Stomach smooth muscle (tissue), 2 donors: ENCODE measurements around the gene CNPPD1.
A peak's percentile ranks its signal among the peaks of the same experiment; 100 is the strongest.
"Not testable (repeated sequence)": the region's sequence is repeated elsewhere in the genome, so short reads cannot be mapped to it uniquely, and the experiment has no call there.

Source experiments
- H3K27ac ChIP-seq: one replicate; pipeline ENCODE4 v1.7.0; 2013; ENCODE audit warnings: mild to moderate bottlenecking, low read length, inconsistent platforms
- H3K27me3 ChIP-seq, 2 donors: one replicate each; pipeline ENCODE4 v1.7.0; 2013; ENCODE audit warnings: low read length in 2 of 2; ENCODE audit not compliant: insufficient read depth in 2 of 2, control insufficient read depth in 1 of 2
- H3K36me3 ChIP-seq, 2 donors: one replicate each; pipeline ENCODE4 v1.7.0; 2013; ENCODE audit warnings: low read length in 2 of 2; ENCODE audit not compliant: control insufficient read depth in 2 of 2, insufficient read depth in 2 of 2
- H3K4me1 ChIP-seq: one replicate; pipeline ENCODE4 v1.7.0; 2013; ENCODE audit warnings: low read length; ENCODE audit not compliant: control insufficient read depth, insufficient read depth
- H3K4me3 ChIP-seq, 2 donors: one replicate each; pipeline ENCODE4 v1.7.0; 2013; ENCODE audit warnings: low read length in 2 of 2
- H3K9ac ChIP-seq, 2 donors: one replicate each; pipeline ENCODE4 v1.7.0; 2013; ENCODE audit warnings: low read length in 2 of 2, mild to moderate bottlenecking in 1 of 2
- H3K9me3 ChIP-seq, 2 donors: one replicate each; pipeline ENCODE4 v1.7.0; 2013; ENCODE audit warnings: low read length in 2 of 2; ENCODE audit not compliant: control insufficient read depth in 2 of 2
- donor health status: healthy.
- donor health status: Pancreatic carcinoma.

The CNPPD1 gene

DNA sequence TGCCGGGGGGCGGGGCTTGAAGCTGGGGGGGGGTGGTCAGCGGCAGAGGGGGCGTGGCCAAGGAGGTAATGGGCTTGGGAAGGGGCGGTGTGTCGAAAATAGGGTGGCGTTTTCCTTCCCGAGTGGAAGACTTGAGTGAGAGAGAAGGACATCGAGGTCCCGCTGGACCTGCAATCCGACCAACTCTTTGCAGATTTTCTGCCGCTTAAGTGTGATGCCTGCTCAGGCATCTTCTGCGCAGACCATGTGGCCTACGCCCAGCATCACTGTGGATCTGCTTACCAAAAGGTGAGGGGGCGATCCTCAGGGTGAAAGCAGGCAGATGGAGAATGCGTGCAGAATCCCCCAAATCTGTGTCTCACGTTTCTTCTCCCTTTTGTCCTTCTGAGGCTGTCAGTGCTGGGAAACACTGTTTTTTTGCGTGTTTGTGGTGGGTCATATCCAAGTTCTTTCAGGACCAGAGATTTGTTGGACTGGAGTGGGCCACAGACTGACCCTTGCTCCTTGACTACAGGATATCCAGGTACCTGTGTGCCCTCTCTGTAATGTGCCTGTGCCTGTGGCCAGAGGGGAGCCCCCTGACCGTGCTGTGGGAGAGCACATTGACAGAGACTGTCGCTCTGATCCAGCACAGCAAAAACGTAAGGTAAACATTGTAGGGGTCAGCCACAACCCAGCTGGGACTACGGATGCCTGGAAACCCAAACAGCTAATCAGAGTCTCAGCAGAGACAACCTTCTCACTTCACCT is 30.6 kb upstream of the CNPPD1 start:
- Histone ChIP-seq H3K9me3 (no peaks in the 10 kb centered on the region), H3K4me3 (peak overlapping the region; percentile 54 to 93), H3K36me3 (peaks cover 22 to 28% of the 10 kb centered on the region in 2 donors), H3K27ac (peak overlapping the region; percentile 92), H3K4me1 (peaks cover 22% of the 10 kb centered on the region), H3K9ac (peak overlapping the region; percentile 55 to 69), H3K27me3 (no peaks in the 10 kb centered on the region)

DNA sequence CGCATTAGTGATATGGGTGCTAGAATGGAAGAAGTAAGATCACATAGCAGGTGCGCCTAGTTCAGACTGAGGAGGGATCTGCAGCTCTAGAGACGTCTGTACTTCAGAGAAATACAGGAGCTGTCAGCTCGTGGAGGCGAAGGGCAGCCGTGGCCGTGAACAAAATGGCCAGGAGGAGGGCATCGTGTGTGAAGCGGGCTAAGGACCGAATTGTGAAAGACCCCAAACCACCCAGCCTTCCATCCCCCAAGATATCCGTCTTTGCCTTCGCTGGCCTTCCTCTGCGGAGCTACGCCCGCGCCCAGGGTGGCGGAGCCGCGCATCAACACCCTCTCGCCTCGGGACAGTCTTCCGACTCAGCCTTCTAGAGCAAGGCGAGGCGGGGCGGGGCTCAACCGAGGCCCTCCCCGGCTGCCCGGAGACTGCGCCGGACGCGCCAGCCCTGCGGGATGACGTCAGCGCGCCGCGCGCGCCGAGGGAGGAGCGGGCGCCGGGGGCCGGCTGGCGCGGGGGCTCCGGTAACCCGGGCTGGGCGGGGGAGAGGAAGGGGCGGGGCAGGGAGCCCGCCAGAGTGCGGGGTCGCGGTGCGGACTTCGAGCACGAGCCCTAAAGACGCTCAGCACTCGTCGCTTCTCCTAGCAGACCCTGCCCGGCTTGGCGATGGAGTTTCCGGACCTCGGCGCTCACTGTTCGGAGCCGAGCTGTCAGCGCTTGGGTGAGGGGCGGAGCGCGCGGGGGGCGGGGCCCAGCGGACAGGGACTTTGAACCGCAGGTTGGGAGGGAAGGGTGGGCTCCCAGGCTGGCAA is 29.8 kb upstream of the CNPPD1 start, which contains the start of gene ZFAND2B:
Gene ZFAND2B, plus strand, starts transcription at position 455 of the 806 bp plus-strand sequence. Its CDS starts 206 bp downstream, at position 661.
- H3K4me1 ChIP-seq: peaks cover 22% of the 10 kb centered on the region

DNA sequence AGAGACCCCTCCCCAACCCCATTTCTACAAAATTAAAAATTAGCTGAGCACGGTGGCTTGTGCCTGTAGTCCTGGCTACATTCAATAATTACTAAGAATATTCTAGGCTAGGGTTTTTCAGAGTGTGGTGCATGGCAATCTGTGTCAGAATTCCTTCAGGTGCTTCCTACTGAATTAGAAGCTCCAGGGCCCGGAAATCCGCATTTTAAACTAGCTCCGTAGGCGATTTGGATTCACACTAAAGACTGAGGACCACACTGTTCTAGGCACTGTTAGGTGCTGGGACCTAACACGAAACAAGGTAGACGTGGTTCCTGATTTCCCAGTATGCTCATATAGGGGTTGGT is 29.2 kb upstream of the CNPPD1 start:
- Histone ChIP-seq H3K9ac (peak overlapping the region; percentile 93 to 96), H3K9me3 (no peaks in the 10 kb centered on the region), H3K4me3 (peak overlapping the region; percentile 90 to 93)

More for the DNA sequence above, 29.8 kb upstream of the CNPPD1 start, which contains the start of gene ZFAND2B:
- H3K9me3 ChIP-seq: no peaks in the 10 kb centered on the region
- H3K9ac ChIP-seq: peak within 1 kb of the TSS; percentile 93 to 96
- peak within 1 kb of the TSS; percentile 92 for H3K27ac ChIP-seq
- H3K36me3 ChIP-seq: peaks cover 19 to 26% of the 10 kb centered on the region in 2 donors
- peak within 1 kb of the TSS; percentile 90 to 93 for H3K4me3 ChIP-seq
- no peaks in the 10 kb centered on the region for H3K27me3 ChIP-seq

DNA sequence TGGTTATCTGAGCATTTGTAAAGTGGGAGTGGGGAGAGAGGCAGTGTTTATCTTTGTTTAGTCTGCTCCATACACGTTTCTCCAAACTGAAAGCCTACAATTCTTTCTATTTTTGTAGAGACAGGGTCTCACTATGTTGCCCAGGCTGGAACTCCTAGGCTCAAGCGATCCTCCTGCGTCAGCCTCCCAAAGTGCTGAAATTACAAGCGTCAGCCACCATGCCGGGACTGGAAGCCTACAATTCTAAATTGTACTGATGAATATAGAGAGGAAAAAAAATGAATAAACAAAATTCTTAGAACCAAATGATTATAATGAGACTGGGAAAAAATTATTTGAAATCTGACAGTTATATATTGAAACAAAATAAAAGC is 28.4 kb upstream of the CNPPD1 start:
- Histone ChIP-seq H3K27me3 (no peaks in the 10 kb centered on the region), H3K9ac (no peak overlapping the region), H3K4me1 (peaks cover 22% of the 10 kb centered on the region), H3K27ac (no peak overlapping the region), H3K9me3 (no peaks in the 10 kb centered on the region), H3K4me3 (no peak overlapping the region), H3K36me3 (peaks cover 16 to 17% of the 10 kb centered on the region in 2 donors)

More for the DNA sequence above, 29.2 kb upstream of the CNPPD1 start:
- H3K27me3 ChIP-seq: no peaks in the 10 kb centered on the region
- peak overlapping the region; percentile 92 for H3K27ac ChIP-seq
- H3K4me1 ChIP-seq: peaks cover 22% of the 10 kb centered on the region
- peaks cover 19 to 24% of the 10 kb centered on the region in 2 donors for H3K36me3 ChIP-seq

DNA sequence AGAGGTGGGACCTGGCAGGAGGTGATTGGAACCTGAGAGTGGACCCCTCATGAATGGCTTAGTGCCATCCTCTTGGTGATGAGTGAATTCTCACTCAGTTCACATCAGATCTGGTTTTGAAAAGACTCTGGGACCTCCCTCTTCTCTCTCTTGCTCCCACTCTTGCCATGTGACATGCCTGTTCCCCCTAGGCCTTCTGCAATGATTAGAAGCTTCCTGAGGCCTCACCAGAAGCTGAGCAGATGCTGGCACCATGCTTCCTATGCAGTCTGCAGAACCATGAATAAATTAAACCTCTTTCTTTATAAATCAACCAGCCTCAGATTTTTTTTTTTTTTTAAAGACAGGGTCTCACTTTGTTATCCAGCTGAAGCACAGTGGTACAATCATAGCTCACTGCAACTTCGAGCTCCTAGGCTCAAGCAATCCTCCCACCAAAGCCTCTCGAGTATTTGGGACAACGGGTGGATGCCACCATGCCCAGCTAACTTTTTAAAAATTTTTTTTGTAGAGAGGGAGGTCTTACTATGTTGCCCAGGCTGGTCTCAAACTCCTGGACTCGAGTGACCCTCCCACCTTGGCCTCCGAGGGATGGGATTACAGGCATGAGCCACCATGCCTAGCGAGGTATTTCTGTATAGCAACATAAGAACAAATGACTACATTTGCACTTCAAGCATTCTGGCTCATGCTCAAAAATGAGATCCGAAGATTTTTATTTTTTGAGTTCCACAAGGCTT is 27.9 kb upstream of the CNPPD1 start:
- Histone ChIP-seq H3K4me3 (no peak overlapping the region), H3K36me3 (peaks cover 11 to 12% of the 10 kb centered on the region in 2 donors), H3K9me3 (no peaks in the 10 kb centered on the region), H3K9ac (no peak overlapping the region), H3K4me1 (peaks cover 22% of the 10 kb centered on the region), H3K27ac (no peak overlapping the region), H3K27me3 (peaks cover 0 to under 1% of the 10 kb centered on the region in 2 donors)

DNA sequence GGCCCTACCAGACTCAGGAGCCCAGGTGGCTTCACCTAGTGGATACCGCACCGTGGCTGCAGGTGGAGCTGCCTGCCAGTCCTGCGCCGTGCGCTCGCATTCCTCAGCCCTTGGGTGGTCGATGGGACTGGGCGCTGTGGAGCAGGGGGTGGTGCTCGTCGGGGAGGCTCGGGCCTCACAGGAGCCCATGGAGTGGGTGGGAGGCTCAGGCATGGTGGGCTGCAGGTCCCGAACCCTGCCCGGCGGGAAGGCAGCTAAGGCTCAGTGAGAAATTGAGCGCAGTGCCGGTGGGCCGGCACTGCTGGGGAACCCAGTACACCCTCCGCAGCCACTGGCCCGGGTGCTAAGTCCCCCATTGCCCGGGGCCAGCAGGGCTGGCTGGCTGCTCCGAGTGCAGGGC is 24.6 kb upstream of the CNPPD1 start:
- not testable (repeated sequence) for H3K27ac ChIP-seq, H3K36me3 ChIP-seq, H3K9me3 ChIP-seq, H3K4me3 ChIP-seq, H3K9ac ChIP-seq, H3K27me3 ChIP-seq, H3K4me1 ChIP-seq

DNA sequence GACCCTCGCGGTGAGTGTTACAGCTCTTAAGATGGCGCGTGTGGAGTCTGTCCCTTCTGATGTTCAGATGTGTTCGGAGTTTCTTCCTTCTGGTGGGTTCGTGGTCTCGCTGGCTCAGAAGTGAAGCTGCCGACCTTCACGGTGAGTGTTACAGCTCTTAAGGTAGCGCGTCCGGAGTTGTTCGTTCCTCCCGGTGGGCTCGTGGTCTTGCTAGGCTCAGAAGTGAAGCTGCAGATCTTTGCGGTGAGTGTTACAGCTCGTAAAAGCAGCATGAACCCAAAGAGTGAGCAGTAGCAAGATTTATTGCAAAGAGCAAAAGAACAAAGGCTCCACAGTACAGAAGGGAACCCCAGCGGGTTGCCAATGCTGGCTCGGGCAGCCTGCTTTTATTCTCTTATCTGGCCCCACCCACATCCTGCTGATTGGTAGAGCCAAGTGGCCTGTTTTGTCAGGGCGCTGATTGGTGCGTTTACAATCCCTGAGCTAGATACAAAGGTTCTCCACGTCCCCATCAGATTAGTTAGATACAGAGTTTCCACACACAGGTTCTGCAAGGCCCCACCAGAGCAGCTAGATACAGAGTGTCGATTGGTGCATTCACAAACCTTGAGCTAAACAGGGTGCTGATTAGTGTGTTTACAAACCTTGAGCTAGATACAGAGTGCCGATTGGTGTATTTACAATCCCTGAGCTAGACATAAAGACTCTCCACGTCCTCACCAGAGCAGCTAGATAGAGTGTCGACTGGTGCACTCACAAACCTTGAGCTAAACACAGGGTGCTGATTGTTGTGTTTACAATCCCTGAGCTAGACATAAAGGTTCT is 24.0 kb upstream of the CNPPD1 start:
- not testable (repeated sequence) for H3K4me1 ChIP-seq, H3K4me3 ChIP-seq, H3K9ac ChIP-seq, H3K27me3 ChIP-seq, H3K27ac ChIP-seq, H3K36me3 ChIP-seq, H3K9me3 ChIP-seq

DNA sequence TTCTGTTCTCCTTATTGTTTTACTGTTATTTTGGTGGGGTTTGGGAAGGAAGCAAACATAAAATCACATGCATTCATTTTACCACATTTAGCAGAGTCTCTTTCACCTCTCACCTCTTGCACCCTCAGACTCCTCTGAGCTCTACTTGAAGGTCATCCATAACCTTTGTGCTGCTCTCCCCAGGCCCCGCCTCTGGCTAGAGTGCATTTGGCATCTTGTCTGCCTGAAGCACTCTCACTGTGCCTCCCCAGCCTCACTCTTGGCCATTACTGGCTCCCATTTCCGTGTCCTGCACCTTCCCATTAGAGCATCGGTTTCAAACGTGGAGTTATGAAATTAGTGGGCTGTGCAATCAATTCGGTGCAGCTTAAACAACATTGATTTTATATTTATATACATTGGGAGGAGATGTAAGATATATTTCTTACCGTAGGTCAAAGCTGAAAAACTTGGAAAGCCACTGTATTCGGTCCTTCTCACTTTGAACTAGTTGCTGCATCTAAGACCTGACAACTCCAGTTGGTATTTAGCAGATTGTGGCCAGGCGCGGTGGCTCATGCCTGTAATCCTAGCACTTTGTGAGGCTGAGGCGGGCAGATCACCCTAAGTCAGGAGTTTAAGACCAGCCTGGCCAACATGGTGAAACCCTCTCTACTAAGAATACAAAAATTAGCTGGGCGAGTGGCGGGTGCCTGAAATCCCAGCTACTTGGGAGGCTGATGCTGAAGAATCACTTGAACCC is 22.9 kb upstream of the CNPPD1 start:
- H3K4me1 ChIP-seq: no peaks in the 10 kb centered on the region
- H3K27ac ChIP-seq: no peak overlapping the region
- H3K9me3 ChIP-seq: no peaks in the 10 kb centered on the region
- H3K9ac ChIP-seq: no peak overlapping the region
- no peaks in the 10 kb centered on the region for H3K36me3 ChIP-seq
- peaks cover 0 to 6% of the 10 kb centered on the region in 2 donors for H3K27me3 ChIP-seq
- H3K4me3 ChIP-seq: no peak overlapping the region

DNA sequence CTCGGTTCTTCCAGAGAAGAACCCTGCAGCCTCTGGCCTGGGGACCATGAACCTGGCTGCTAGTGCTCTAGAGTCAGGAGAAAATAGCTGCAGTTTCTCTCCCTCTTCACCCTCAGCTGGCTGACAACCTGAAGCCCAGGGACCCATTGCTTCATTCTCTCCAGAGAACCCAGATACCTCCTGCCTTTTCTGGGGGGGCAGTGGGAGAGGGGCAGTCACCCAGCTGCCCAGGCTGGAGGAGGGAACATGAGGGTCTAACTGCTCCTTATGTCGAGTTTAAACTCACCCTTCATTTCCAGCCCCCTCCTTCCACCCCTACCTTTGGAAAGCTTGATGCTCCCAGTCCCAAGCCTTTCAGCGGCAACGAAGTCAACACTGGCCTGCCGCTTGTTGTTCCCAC is 22.2 kb upstream of the CNPPD1 start:
- H3K27ac ChIP-seq: no peak overlapping the region
- no peak overlapping the region for H3K4me3 ChIP-seq
- no peaks in the 10 kb centered on the region for H3K4me1 ChIP-seq
- H3K36me3 ChIP-seq: no peaks in the 10 kb centered on the region
- H3K9ac ChIP-seq: no peak overlapping the region
- no peaks in the 10 kb centered on the region for H3K9me3 ChIP-seq
- peaks cover 0 to 6% of the 10 kb centered on the region in 2 donors for H3K27me3 ChIP-seq
